Jurkat, Clone E6-1 (cell line): Measurements from ENCODE around the gene PRKD3.
"Not testable (repeated sequence)": the region's sequence is repeated elsewhere in the genome, so short reads cannot be mapped to it uniquely, and the experiment has no call there.

Experiments used
- DNase-seq: peaks from one replicate; pipeline ENCODE4 v3.0.0-alpha.2; 2011; ENCODE audit warnings: low read depth, low spot score
- H3K4me3 ChIP-seq: 2 replicates; pipeline ENCODE4 v1.5.1; 2011; ENCODE audit warnings: mild to moderate bottlenecking, low read length, control low read depth, moderate library complexity

The PRKD3 gene

DNA sequence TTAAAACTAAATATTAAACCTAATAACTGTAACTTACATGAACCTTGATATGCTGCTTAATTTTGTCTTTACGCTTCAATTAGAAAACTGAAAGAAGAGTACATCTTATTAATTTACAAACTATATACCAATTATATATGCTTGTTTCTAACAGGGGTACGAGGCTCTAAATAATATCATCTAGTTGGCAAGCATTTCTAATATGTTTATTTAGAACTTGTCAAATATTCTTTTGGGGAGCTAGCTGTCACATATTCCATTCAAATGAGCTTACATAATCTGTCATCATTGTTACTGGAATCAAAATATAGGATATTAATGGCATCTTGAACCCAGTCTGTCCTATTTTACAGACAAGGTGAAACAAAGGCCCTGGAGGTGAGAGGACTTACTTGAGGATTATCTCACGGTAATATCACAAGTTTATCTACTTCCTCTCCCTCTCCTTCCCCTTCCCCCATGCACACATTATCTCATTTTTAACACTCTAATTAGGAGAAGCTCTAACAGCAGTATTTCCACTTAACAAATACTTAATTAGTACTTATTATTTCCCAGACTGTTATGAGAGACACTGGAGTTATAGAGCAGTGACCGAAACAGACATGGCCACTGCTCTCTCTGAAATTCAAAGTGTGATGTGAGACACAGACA lies 3.5 kb downstream of the PRKD3 start:
- no peak for DNase-seq
- H3K4me3 ChIP-seq: no peak overlapping the region

DNA sequence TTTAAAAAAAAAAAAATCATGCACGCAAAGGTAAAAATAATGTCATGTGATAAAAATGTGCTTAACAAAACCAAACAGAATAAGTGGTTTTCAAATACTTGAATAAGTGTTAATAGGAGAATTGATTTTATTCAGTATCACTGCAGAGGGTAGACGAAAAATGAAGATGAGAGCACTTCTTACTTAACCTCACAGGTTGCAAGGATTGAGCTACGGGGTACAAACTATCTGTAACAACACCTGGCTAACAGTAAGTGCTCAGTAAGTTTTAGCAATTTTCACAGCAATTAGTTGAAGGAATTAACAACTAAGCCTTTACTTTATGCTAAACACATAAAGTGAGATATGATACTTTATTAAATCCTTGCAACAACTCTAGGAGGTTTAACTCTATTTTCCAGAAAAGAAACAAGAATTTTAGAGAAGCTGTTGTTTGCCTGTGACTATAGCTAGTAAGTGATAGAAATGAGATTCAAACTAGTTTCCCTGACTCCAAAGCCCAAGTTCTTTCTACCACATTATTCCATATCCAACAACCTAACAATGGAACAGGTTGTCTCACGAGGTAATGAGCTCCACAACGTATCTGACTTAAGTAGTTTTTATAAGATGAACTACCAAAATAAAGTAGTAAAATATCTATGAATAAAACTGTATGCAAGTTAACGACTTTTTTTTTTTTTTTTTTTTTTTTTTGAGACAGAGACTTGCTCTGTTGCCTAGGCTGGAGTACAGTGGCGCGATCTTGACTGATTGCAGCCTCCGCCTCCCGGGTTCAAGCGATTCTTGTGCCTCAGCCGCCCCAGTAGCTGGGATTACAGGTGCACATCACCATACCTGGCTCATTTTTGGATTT lies 4.7 kb downstream of the PRKD3 start:
- no peak overlapping the region for H3K4me3 ChIP-seq
- DNase-seq: no peak

DNA sequence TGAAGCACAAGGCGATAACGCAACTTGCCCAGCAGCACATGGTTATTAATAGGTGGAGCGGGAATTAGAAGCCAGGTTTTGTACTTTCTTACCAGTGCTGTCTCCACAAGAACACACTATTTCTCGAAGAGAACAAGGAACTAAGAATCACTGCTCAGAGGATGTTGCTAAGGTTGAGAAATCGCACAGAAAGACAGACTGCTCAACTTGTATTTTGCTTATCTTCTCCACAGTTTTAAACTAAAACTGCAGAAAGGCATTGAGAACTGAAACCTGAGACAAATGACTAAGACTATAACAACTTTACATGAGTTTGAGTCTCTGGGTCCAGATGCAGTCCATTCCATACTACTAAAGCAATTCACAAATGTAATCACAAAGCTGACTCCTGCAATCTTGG lies 6.2 kb downstream of the PRKD3 start:
- no peak overlapping the region for H3K4me3 ChIP-seq
- no peak for DNase-seq

DNA sequence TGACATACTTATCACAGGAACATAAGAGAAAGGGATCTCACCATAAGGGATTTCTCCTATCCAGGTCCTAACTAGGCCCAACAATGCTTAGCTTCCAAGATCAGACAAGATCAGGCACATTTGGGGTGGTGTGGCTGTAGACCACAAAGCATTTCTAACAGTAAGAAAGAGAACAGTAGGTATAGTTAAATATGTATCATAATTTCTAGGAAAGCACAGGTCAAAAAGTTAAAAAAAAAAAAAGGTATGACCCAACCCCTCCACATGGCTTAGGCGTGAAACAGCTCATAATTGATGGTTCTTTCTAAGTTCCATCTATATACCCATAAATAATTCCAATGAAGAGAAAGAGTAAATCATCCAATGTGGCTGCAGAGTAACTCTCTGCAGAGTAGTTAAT lies 6.9 kb downstream of the PRKD3 start:
- no peak overlapping the region for H3K4me3 ChIP-seq
- no peak for DNase-seq

DNA sequence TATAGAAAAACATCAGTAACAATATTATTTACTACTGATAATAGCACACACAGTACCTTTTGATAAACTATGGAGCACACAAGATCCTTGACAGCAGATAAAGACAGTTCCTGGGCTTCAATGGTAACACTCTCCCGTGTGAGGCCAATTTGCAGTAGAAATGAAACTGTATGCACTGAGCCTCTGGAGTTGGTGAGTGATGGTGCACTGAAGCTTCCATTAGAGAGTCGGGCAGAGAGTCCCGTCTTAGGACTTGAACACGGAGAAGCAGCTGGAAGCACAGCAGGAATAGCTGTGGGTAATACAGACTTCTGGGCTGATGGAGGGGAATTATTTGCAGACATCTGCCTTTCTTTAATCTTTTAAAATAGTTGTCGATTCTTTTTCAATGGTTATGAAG lies 8.5 kb downstream of the PRKD3 start:
- no peak overlapping the region for H3K4me3 ChIP-seq
- DNase-seq: no peak

DNA sequence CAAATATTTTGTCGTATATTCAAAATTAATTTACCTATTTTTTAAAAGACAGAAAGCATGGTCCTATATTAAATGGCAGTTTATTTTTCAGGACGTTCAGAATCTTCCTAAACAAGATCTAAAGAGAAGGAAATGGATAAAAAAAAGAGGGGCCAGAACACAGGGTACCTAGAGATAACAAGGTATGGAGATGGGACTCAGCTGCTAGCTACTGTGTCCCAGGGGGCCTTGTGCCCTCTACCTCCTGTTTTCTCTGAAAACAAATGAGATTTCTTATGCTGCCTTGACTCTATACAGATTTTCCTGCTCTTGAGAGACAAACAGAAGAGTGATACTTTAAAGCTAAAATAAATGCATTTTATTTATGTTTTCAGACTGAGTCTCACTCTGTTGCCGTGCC lies 9.3 kb downstream of the PRKD3 start:
- no peak for DNase-seq
- H3K4me3 ChIP-seq: no peak overlapping the region

DNA sequence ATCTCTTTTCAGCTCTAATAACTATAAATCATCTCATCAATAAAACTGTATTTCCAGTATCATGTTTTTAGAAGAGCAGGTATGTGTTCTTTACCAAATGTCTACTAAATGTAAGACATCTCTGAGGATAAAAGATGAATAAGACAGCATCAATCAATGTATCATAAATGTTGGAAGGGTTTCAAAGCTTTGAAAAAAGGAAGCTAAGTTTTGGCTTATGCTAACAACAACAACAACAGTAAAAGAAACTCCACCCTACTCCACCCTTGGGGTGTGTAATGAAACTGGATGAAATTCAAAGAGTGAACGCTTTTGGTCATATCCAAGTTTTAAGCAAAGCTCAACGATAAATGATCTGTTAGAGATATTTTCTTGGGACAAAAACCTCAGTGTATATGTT lies 17.1 kb downstream of the PRKD3 start:
- no peak overlapping the region for H3K4me3 ChIP-seq
- no peak for DNase-seq

DNA sequence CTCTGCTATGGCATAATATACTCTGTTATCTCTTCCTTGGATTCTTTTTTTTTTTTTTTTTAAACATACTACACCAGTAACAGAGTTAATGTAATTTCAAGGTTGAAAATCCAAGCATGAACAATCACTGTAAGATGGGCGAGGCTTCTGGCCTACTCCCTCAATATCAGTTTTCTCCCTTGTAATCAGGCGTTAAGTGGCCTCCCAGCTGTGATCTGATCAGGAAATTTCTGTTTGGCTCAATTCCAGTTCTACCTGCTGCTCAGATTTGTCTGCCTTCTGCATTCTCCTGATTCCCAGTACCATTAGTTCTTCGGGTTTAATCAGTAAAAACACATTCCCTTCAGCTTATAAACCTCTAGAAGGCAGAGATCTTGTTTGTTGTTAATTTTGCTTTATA lies 18.6 kb downstream of the PRKD3 start:
- DNase-seq: no peak
- H3K4me3 ChIP-seq: no peak overlapping the region

DNA sequence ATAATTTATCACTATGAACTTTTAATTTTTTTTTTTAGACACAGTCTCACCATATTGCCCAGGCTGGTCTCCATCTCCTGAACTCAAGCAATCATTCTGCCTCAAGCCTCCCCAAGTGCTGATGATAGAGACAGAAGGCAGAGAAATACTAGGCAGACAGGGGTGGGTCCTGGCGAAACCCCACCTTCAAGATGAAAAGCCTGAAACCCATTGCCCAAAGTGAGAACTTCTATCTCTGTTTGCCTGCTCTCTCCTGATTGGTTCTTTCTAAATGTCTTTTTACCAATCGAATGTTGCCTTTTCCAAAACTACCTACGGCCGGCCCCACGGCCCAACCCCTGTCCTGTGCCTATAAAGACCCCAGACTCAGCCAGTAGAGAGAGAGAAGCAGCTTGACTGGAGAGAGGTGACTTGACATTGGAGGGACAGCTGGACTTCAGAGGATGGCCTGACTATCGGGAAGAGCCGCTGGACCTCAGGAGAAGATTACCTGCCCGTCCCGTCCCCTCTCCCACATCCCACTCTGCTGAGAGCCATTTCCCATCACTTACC lies 21.9 kb downstream of the PRKD3 start:
- no peak for DNase-seq
- H3K4me3 ChIP-seq: no peak overlapping the region

DNA sequence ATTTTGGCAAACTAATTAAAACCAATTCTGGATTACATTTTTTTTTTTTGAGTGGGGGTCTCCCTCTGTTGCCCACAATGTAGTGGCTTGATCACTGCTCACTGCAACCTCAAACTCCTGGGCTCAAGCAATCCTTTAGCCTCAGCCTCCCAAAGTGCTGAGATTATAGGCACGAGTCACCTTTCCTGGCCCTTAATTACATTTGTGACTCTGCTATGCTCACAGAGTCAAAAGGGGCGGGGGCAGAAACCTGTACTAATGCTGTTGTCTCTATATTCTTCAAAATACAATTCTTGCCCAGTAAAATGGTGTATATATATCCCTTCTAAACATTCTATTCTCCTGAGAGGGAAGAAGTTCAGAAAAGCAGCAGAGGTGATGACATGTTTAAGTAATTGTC lies 23.2 kb downstream of the PRKD3 start:
- no peak overlapping the region for H3K4me3 ChIP-seq
- no peak for DNase-seq

DNA sequence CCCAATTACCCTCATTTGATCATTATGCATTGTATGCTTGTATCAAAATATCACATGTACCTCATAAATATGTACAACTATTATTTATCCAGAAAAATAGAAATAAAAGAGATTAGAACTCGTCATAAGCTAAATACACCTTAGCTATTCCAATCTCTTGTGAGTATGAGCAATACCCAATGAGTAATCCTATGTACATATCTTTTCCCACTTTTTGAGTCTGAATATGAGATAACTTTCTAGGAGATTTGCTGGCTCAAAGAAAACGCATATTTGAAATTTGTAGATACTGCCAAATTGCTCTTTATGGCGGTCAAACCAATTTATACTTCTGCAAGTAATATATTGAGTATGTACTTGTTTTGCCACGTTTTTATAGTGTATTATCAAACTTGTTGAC lies 24.1 kb downstream of the PRKD3 start:
- no peak for DNase-seq
- no peak overlapping the region for H3K4me3 ChIP-seq

DNA sequence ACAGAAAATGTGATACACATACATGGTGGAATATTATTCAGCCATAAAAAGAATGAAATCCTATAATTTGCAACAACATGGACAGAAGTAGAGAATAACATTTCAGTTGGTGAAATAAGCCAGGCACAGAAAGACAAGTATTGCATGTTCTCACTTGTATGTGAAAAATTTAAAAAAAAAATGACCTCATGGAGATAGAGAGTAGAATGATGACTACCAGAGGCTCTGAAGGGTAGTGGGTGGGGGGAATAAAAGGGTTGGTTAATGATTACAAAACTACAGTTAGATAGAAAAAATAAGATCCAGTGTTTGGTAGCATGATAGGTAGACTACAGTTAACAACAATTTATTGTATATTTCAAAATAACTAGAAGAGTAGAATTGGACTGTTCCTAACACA lies 24.5 kb downstream of the PRKD3 start:
- no peak overlapping the region for H3K4me3 ChIP-seq
- DNase-seq: no peak

DNA sequence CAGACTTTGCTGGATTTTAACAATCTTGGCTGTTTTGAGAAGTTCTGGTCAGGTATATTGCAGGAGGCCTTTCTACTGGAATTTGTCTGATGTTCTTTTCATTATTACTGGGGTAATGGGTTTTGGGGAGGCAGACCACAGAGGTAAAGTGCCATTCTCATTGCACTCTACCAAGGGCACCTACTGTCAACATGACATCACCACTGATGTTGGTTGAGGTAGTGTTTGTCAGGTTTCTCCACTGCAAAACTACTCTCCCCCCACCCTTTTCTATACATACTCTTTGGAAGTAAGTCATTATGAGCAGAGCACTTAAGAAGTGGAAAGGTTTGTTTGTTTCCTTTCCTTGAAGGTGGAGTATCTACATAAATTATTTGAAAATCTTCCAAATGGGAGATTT lies 27.0 kb downstream of the PRKD3 start:
- no peak overlapping the region for H3K4me3 ChIP-seq
- no peak for DNase-seq

DNA sequence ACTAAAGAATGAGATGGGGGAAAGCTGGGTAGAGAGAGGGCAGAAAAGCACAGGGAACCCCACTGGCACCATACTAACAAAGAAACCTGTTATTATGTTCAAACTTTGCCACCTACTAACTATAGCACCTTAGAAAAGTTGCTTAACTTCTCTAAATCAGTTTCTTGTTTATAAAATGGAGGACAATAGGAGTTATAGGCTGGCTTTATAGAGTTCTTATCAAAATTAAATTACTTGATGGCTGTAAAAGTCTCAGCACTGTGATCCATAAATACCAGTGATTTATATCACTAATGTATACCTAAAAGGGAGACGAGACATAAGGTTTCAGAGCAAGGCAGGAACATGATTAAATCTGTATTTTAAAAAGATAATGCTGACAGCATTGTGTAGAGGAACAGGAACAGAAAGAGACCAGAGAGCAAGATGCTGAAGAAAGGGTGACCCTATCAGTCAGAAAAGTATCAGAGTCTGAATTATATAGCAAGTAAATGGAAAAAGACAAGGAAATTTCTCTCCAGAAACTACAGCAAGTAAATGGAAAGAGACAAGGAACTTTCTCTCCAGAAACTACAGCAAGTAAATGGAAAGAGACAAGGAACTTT lies 29.1 kb downstream of the PRKD3 start:
- DNase-seq: no peak
- H3K4me3 ChIP-seq: no peak overlapping the region

DNA sequence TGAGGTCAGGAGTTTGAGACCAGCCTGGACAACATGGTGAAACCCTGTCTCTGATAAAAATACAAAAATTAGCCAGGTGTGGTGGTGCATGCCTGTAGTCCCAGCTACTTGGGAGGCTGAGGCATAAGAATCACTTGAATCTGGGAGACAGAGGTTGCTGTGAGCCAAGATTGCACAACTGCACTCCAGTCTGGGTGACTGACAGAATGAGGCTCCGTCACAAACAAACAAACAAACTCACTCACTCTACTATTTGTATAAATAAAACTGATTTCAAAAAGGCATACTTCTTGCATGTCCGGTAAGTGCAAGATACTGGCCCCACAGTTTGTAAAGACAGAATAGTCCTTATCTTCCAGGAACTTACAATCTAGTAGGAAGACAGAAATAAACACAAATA lies 29.8 kb downstream of the PRKD3 start:
- H3K4me3 ChIP-seq, DNase-seq: not testable (repeated sequence)

DNA sequence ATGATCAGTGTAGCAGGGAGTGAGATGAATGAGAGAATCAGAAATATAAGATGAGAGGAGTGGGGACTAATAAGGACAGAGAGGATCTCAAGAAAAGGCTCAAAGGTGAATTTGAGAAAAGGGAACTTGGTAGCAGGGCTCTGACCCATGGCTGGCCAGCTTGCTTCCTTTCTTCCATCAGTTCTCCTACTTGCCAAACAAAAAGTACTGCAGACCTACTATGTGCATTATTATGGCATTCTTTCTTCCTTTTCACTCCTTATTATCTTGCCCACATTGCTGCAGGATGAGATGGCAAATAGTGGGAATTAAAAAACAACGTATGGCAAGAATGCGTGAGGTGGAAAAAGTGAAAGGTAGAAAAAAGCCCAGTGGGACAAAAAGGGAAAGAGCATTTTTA lies 33.0 kb downstream of the PRKD3 start:
- no peak for DNase-seq
- no peak overlapping the region for H3K4me3 ChIP-seq

DNA sequence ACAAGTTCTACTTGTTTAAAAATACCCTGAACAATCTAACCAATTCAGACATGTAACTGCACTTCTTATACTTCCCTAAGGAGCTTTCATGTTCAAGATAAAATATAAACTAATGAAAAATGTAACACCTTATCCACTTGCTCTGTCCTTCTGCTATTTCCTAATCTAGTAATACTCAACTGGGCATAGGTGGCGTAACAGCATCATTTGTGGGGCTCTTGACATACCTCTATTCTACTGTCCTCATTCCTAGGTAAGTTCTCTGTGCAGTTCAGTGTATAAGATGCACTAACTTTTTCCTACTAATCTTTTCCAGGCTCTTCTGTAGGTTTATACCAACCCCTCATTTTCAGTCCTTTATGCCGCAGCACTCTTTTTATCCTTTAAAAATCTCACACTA lies 36.7 kb downstream of the PRKD3 start:
- no peak for DNase-seq
- no peak overlapping the region for H3K4me3 ChIP-seq

DNA sequence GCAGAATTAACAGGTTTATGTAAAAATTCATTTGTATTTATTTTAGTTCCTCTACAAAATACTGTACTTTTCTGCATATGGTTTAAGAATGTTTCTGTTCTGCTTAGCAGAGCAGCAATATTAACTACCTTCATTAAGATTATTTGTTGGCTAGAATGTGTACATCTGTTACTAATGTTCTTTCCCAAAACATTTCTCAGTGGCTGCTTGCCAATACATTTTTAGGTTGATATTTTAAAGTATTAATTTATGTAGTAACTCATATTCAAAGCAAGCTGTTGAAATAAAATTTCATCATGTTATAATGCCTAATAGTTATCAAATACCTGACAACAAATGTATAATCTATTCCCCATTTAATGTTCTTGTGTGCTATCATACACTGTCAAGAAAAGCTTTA lies 40.3 kb downstream of the PRKD3 start:
- H3K4me3 ChIP-seq: no peak overlapping the region
- DNase-seq: no peak

DNA sequence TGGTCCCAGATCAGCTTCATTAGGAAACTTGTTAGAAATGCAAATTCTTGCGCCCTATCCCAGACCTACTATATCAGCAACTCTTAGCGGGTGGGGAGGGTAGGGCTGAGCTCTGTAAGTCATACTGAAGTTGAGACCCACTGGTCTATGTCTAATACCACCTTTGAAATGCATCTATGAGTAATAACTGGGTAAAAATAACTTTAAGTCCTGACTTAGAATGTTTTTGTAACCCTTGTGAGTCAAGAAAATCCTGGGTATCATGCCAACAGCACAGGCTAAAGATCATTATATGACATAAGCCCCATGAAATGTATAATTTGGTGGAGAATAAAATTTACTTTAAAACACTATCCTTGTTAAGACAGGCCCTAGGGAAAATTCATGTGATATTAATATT lies 41.4 kb downstream of the PRKD3 start:
- no peak for DNase-seq
- H3K4me3 ChIP-seq: no peak overlapping the region

DNA sequence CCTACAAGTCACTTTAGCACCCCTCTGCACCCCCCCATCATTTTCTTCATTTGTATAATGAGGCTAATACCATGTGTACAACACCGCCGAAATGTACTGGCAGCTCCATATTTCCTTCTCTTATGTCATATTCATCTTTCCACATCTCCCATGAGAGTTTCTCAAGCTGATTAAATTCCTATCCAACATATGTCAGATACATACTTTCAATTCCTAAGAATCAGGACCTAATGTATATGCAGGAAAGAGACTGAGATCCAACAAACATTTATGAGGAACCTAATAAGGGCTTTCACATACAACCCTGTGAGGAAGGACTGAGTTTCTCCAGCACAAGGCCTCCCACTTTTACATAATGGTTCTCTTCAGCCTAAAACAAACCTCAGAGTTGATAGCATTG lies 41.9 kb downstream of the PRKD3 start:
- no peak for DNase-seq
- no peak overlapping the region for H3K4me3 ChIP-seq
